Measurements from ENCODE around the gene INHBA.

Gene INHBA

GRCh38 chr7:41656366-41656765, 46.5 kb downstream of the INHBA start:
- TF ChIP-seq TAF1 (IDR thresholded peaks at IDR 0.05; ENCODE audit: borderline replicate concordance, insufficient read depth, low read length), result no peak
- no peak for TF ChIP-seq POLR2AphosphoS5 (IDR thresholded peaks at IDR 0.05; ENCODE audit: low read depth, low read length)
- no peak for TF ChIP-seq SIN3A (IDR thresholded peaks at IDR 0.05; ENCODE audit: borderline replicate concordance, insufficient read depth, low read length)
- TF ChIP-seq FOXP2 (optimal IDR thresholded peaks at IDR 0.05; ENCODE audit: borderline replicate concordance, extremely low read depth, extremely low read length, insufficient read depth), result no peak
- TF ChIP-seq, protein P1, sequence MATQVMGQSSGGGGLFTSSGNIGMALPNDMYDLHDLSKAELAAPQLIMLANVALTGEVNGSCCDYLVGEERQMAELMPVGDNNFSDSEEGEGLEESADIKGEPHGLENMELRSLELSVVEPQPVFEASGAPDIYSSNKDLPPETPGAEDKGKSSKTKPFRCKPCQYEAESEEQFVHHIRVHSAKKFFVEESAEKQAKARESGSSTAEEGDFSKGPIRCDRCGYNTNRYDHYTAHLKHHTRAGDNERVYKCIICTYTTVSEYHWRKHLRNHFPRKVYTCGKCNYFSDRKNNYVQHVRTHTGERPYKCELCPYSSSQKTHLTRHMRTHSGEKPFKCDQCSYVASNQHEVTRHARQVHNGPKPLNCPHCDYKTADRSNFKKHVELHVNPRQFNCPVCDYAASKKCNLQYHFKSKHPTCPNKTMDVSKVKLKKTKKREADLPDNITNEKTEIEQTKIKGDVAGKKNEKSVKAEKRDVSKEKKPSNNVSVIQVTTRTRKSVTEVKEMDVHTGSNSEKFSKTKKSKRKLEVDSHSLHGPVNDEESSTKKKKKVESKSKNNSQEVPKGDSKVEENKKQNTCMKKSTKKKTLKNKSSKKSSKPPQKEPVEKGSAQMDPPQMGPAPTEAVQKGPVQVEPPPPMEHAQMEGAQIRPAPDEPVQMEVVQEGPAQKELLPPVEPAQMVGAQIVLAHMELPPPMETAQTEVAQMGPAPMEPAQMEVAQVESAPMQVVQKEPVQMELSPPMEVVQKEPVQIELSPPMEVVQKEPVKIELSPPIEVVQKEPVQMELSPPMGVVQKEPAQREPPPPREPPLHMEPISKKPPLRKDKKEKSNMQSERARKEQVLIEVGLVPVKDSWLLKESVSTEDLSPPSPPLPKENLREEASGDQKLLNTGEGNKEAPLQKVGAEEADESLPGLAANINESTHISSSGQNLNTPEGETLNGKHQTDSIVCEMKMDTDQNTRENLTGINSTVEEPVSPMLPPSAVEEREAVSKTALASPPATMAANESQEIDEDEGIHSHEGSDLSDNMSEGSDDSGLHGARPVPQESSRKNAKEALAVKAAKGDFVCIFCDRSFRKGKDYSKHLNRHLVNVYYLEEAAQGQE (IDR thresholded peaks at IDR 0.05; ENCODE audit: insufficient read depth in 1 of 2, low read depth in 2 of 2, low read length in 2 of 2), result no peak

DNA sequence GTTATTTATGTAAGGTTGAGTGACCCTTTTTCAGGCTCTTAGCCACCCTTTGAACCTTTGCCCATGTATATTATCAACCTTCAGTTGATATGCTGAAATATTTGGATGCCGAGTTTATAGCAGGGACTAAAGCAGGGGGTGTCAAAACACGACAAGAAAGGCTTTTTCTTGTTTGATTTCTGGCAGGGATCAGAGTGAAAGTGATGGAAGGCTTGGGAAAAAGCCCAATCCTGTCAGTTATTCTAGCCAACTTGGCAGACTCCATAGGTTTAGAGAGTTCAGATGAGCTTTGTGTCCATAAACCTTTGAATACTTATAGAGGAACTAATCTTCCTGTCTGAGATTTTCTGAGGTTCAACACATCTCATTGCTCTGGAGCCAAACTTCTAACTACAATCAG, 47.5 kb downstream of the INHBA start:
- no peak for TF ChIP-seq TAF1 (IDR thresholded peaks at IDR 0.05; ENCODE audit: borderline replicate concordance, insufficient read depth, low read length)
- TF ChIP-seq POLR2AphosphoS5 (IDR thresholded peaks at IDR 0.05; ENCODE audit: low read depth, low read length), result no peak
- TF ChIP-seq, protein P1 (IDR thresholded peaks at IDR 0.05; ENCODE audit: insufficient read depth in 1 of 2, low read depth in 2 of 2, low read length in 2 of 2), result no peak
- TF ChIP-seq FOXP2 (optimal IDR thresholded peaks at IDR 0.05; ENCODE audit: borderline replicate concordance, extremely low read depth, extremely low read length, insufficient read depth), result no peak
- no peak for TF ChIP-seq SIN3A (IDR thresholded peaks at IDR 0.05; ENCODE audit: borderline replicate concordance, insufficient read depth, low read length)

- TF ChIP-seq, protein P1 (IDR thresholded peaks at IDR 0.05; ENCODE audit: insufficient read depth in 1 of 2, low read depth in 2 of 2, low read length in 2 of 2), result no peak
- no peak for TF ChIP-seq FOXP2 (optimal IDR thresholded peaks at IDR 0.05; ENCODE audit: borderline replicate concordance, extremely low read depth, extremely low read length, insufficient read depth)
- no peak for TF ChIP-seq POLR2AphosphoS5 (IDR thresholded peaks at IDR 0.05; ENCODE audit: low read depth, low read length)
- no peak for TF ChIP-seq SIN3A (IDR thresholded peaks at IDR 0.05; ENCODE audit: borderline replicate concordance, insufficient read depth, low read length)
- TF ChIP-seq TAF1 (IDR thresholded peaks at IDR 0.05; ENCODE audit: borderline replicate concordance, insufficient read depth, low read length), result no peak
These were observed 50.6 kb downstream of the INHBA start for GRCh38 chr7:41652267-41652666.

- TF ChIP-seq SIN3A (IDR thresholded peaks at IDR 0.05; ENCODE audit: borderline replicate concordance, insufficient read depth, low read length) (no peak), FOXP2 (optimal IDR thresholded peaks at IDR 0.05; ENCODE audit: borderline replicate concordance, extremely low read depth, extremely low read length, insufficient read depth) (no peak), POLR2AphosphoS5 (IDR thresholded peaks at IDR 0.05; ENCODE audit: low read depth, low read length) (no peak), TAF1 (IDR thresholded peaks at IDR 0.05; ENCODE audit: borderline replicate concordance, insufficient read depth, low read length) (no peak)
- TF ChIP-seq, protein P1 (IDR thresholded peaks at IDR 0.05; ENCODE audit: insufficient read depth in 1 of 2, low read depth in 2 of 2, low read length in 2 of 2), result no peak
These were observed 54.4 kb downstream of the INHBA start for GRCh38 chr7:41648501-41648900.

DNA sequence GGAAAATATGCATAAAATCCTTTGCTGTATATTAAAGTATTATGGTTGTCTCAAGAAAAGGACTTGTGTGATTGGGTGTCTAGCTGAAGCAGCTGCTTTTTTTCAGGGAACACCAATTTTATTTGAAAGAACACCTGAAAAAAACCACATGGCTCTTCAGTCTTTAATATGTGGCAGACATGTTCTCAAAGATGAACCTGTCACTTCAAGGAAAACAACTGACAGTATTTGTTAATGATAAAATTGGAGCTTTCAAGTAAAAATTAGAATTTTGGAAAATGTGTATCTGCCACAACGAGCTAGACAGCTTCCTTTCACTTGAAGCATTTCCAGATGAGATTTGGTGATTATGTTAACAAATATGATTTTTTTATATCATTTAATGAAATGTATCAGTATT, 59.3 kb downstream of the INHBA start:
- TF ChIP-seq TAF1 (IDR thresholded peaks at IDR 0.05; ENCODE audit: borderline replicate concordance, insufficient read depth, low read length) (no peak), SIN3A (IDR thresholded peaks at IDR 0.05; ENCODE audit: borderline replicate concordance, insufficient read depth, low read length) (no peak), FOXP2 (optimal IDR thresholded peaks at IDR 0.05; ENCODE audit: borderline replicate concordance, extremely low read depth, extremely low read length, insufficient read depth) (no peak), POLR2AphosphoS5 (IDR thresholded peaks at IDR 0.05; ENCODE audit: low read depth, low read length) (no peak)
- TF ChIP-seq, protein P1 (IDR thresholded peaks at IDR 0.05; ENCODE audit: insufficient read depth in 1 of 2, low read depth in 2 of 2, low read length in 2 of 2), result no peak
